HepG2 (cell line): ENCODE results near the gene IFT27. TPM values are rescaled to one million over a fixed set of nuclear protein-coding genes. Genes with fewer than 3 reads are reported as not detected.

ENCODE experiments used
- ATAC-seq: fragments of 200-7000 bp; cut with Tn5 transposase; 3 replicates; pipeline ENCODE4 v1.9.1; 2020; ENCODE audit warnings: mild to moderate bottlenecking, moderate library complexity
- BruUV-seq: library from RNA; stranded (reverse); fragments of 400-500 nt; replicated peaks from 2 replicates; lab custom pipeline; 2021; lab: Mats Ljungman, UMichigan
- CTCF ChIA-PET: fragments of 300-600 bp; formaldehyde crosslinking; extraction: SDS; loops from one replicate; lab custom pipeline; 2021; ENCODE audit warnings: low total read pairs, inconsistent platforms, low intra/inter-chr PET ratio; lab: Yijun Ruan, JAX
- POLR2A ChIA-PET: fragments of 350-600 bp; sonication (Branson Sonifier 250); formaldehyde crosslinking; loops from one replicate; lab custom pipeline; 2020; ENCODE audit warnings: antibody characterized with exemption, inconsistent platforms; lab: Yijun Ruan, JAX
- DNase-seq: peaks from one replicate; pipeline ENCODE4 v3.0.0-alpha.2; 2015; ENCODE audit warnings: low spot score
- FAIRE-seq: peaks from 3 replicates; lab custom pipeline; 2011; peaks lifted over from hg19 to GRCh38; lab: Jason Lieb, UNC
- H2AFZ ChIP-seq: one replicate; pipeline ENCODE4 v1.6.1; 2011; ENCODE audit warnings: low read length, inconsistent platforms
- H3K27ac ChIP-seq: fragments of 300-600 bp; 3 replicates; pipeline ENCODE4 v1.8.0; 2011; ENCODE audit warnings: mixed run types, mild to moderate bottlenecking, mixed read lengths, low read length, inconsistent platforms; ENCODE audit not compliant: insufficient read depth; ENCODE audit errors: extremely low read length
- H3K27me3 ChIP-seq, 2 experiments: fragments of 200-600 bp in 1 of 2; 2 replicates in 1 of 2; 3 replicates in 1 of 2; pipeline versions ENCODE4 v1.6.0 to v1.8.0; 2011; ENCODE audit warnings: low read length in 2 of 2, mild to moderate bottlenecking in 2 of 2, moderate library complexity in 2 of 2, inconsistent platforms in 1 of 2; ENCODE audit not compliant: insufficient read depth in 2 of 2, control insufficient read depth in 1 of 2
- H3K36me3 ChIP-seq, 2 experiments: fragments of 200-600 bp in 1 of 2; replicated peaks in 1 of 2; 2 replicates in 1 of 2; 3 replicates in 1 of 2; pipeline versions ENCODE4 v1.5.1 to v1.8.0; 2011; ENCODE audit warnings: low read length in 2 of 2, inconsistent platforms in 1 of 2; ENCODE audit not compliant: insufficient read depth in 2 of 2, control insufficient read depth in 1 of 2
- H3K4me1 ChIP-seq: 2 replicates; pipeline ENCODE4 v1.5.1; 2012; ENCODE audit warnings: low read length, inconsistent platforms; ENCODE audit not compliant: insufficient read depth
- H3K4me2 ChIP-seq: 2 replicates; pipeline ENCODE4 v1.6.0; 2011; ENCODE audit warnings: low read depth, low read length, inconsistent platforms
- H3K4me3 ChIP-seq, 3 experiments: fragments of 200-600 bp in 1 of 3; sonication (generic), shearing (Covaris generic) in 1 of 3; replicated peaks in 1 of 3; 2 replicates each; pipeline ENCODE4 v1.5.1; 2011 to 2016; ENCODE audit warnings: low read length in 3 of 3, inconsistent platforms in 2 of 3, low read depth in 2 of 3, mild to moderate bottlenecking in 2 of 3, control low read depth in 1 of 3, mixed read lengths in 1 of 3; ENCODE audit not compliant: insufficient read depth in 1 of 3
- H3K79me2 ChIP-seq: one replicate; pipeline ENCODE4 v1.6.1; 2011; ENCODE audit warnings: low read length, inconsistent platforms; ENCODE audit not compliant: insufficient read depth
- H3K9ac ChIP-seq: 2 replicates; pipeline ENCODE4 v1.6.0; 2011; ENCODE audit warnings: mild to moderate bottlenecking, low read depth, low read length, inconsistent platforms; ENCODE audit not compliant: insufficient read depth
- H3K9me3 ChIP-seq: 2 replicates; pipeline ENCODE4 v1.5.1; 2012; ENCODE audit warnings: mild to moderate bottlenecking, low read length
- H4K20me1 ChIP-seq: 2 replicates; pipeline ENCODE4 v1.6.0; 2011; ENCODE audit warnings: inconsistent platforms, mild to moderate bottlenecking, low read length, moderate library complexity; ENCODE audit not compliant: insufficient read depth
- FOXK1 ChIP-seq: sonication (generic); formaldehyde crosslinking; IDR thresholded peaks from 2 replicates; pipeline ENCODE4 v1.4.0; 2020; ENCODE audit warnings: low read depth, missing genetic modification reagents, borderline replicate concordance
- MEF2D ChIP-seq: sonication (generic); formaldehyde crosslinking; IDR thresholded peaks from 2 replicates; pipeline ENCODE4 v1.5.1; 2020; ENCODE audit warnings: mild to moderate bottlenecking, missing genetic modification reagents
- NFIB ChIP-seq: sonication (generic); formaldehyde crosslinking; IDR thresholded peaks from 2 replicates; pipeline ENCODE4 v1.9.0; 2021; ENCODE audit warnings: missing genetic modification reagents, mild to moderate bottlenecking, borderline replicate concordance
- SRSF9 ChIP-seq: fragments of 200-400 bp; formaldehyde crosslinking; IDR thresholded peaks from 2 replicates; pipeline ENCODE4 v1.6.1; 2018; ENCODE audit warnings: borderline replicate concordance, mild to moderate bottlenecking, low read depth, low read length; ENCODE audit not compliant: insufficient read depth, poor library complexity, severe bottlenecking
- ZC3H4 ChIP-seq: sonication (generic); formaldehyde crosslinking; IDR thresholded peaks from 2 replicates; pipeline ENCODE4 v1.4.0; 2020; ENCODE audit warnings: missing genetic modification reagents, borderline replicate concordance
- ZNF431 ChIP-seq: sonication (generic); formaldehyde crosslinking; IDR thresholded peaks from 2 replicates; pipeline ENCODE4 v1.9.0; 2022; ENCODE audit warnings: missing genetic modification reagents, low read depth, mild to moderate bottlenecking, borderline replicate concordance
- ZNF572 ChIP-seq: sonication (generic); formaldehyde crosslinking; IDR thresholded peaks from 2 replicates; pipeline ENCODE4 v1.5.1; 2020; ENCODE audit warnings: mild to moderate bottlenecking, missing genetic modification reagents
- ZNF878 ChIP-seq: sonication (generic); formaldehyde crosslinking; IDR thresholded peaks from 2 replicates; pipeline ENCODE4 v1.8.1; 2023; ENCODE audit warnings: mild to moderate bottlenecking, missing genetic modification reagents, moderate library complexity
- in situ Hi-C: cut with HindIII; loops from 2 replicates; pipeline ENCODE4 v1.10.0; 2017; ENCODE audit warnings: low pct_unique_long_range_greater_than_20kb; ENCODE audit not compliant: extremely low pct_ligation_motif_present
- intact Hi-C: fragments of 100-400 bp; cut with micrococcal nuclease; formaldehyde crosslinking; loops from one replicate; pipeline ENCODE4 v1.10.0; 2022; ENCODE audit not compliant: unreplicated experiment
- polyA plus RNA-seq, 8 experiments: library from polyadenylated mRNA; depleted of rRNA in 3 of 8; stranded (reverse) in 7 of 8; unstranded in 1 of 8; fragments of >200 nt; fragmentation: Illumina TruSeq in 4 of 8; extraction: Trizol in 4 of 8; gene quantifications; 2 replicates each; pipeline versions ENCODE4 v1.2.1 to v1.2.3, GENCODE V29; 2011 to 2016; ENCODE audit warnings: low read depth in 4 of 8, missing spikeins in 1 of 8, mixed read lengths in 1 of 8; ENCODE audit not compliant: insufficient read depth in 1 of 8
- total RNA-seq, 5 experiments: library from RNA; depleted of rRNA; stranded (reverse); fragments of >200 nt; fragmentation: Illumina TruSeq; extraction: Trizol; gene quantifications; 2 replicates each; pipeline ENCODE4 v1.2.3, GENCODE V29; 2016; ENCODE audit warnings: low read depth in 1 of 5
- TF ChIP-seq, protein P1 (sequence below): IDR thresholded peaks from 2 replicates; pipeline ENCODE4 v1.6.1; 2012; ENCODE audit warnings: low read depth, low read length, improper control_type of control experiment

The IFT27 gene
- total and polyA plus RNA-seq, 2 of the 13 experiments (the other 11 are each of a cell fraction or from before 2014, with no cell fraction given) = 0.25 to 0.33 TPM

DNA sequence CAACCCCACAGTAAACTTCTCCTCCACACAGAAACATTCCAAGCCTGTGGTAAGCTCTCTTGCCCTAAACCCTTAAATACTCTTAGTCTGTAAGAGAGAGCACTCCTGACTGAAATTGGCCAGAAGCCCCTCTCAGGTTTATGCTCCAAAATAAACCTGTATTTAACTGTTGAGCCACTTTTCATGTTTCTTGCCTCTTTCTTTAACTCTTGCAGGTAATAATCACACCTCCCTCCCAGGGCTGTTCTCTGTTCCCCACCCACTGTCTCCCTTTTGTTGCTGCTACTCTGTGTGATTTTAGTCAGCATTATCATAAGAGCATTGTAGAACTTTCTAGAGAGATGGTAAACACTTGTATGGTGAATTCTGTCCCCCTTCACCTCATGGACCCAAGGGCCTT, 2.1 kb upstream of the IFT27 start:
- ChIA-PET CTCF (no interaction called here), POLR2A (no interaction called here)
- H3K79me2 ChIP-seq = no peaks in the 10 kb centered on the region
- BruUV-seq = no TSS peak
- H3K27ac ChIP-seq = no peak overlapping the region
- H3K9ac ChIP-seq = no peak overlapping the region
- FAIRE-seq (no peak), DNase-seq (no peak), ATAC-seq (no peak)
- H3K27me3 ChIP-seq = peaks cover 0 to 71% of the 10 kb centered on the region in 2 experiments; a peak in 4 of 5 replicates
- no peak overlapping the region for H2AFZ ChIP-seq
- H3K4me1 ChIP-seq = peaks cover 11% of the 10 kb centered on the region
- H3K9me3 ChIP-seq = no peaks in the 10 kb centered on the region; the same call in 1 of the 2 replicates
- H3K4me3 ChIP-seq = no peak overlapping the region
- peaks cover 3% of the 10 kb centered on the region; the same call in 1 of the 2 replicates for H4K20me1 ChIP-seq
- intact Hi-C loops = loop anchor here (10.0 kb wide), 1 partner anchor 233 kb away; no protein-coding TSS in a partner anchor
- no peak for TF ChIP-seq SRSF9
- no peak for TF ChIP-seq ZNF878 (CRISPR knock-in tag)
- TF ChIP-seq, protein P1, sequence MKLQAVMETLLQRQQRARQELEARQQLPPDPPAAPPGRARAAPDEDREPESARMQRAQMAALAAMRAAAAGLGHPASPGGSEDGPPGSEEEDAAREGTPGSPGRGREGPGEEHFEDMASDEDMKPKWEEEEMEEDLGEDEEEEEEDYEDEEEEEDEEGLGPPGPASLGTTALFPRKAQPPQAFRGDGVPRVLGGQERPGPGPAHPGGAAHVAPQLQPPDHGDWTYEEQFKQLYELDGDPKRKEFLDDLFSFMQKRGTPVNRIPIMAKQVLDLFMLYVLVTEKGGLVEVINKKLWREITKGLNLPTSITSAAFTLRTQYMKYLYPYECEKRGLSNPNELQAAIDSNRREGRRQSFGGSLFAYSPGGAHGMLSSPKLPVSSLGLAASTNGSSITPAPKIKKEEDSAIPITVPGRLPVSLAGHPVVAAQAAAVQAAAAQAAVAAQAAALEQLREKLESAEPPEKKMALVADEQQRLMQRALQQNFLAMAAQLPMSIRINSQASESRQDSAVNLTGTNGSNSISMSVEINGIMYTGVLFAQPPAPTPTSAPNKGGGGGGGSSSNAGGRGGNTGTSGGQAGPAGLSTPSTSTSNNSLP = no peak
- no peak for TF ChIP-seq ZNF431 (CRISPR knock-in tag)
- TF ChIP-seq ZNF572 (CRISPR knock-in tag) = no peak
- TF ChIP-seq ZC3H4 = no peak
- TF ChIP-seq NFIB = no peak
- no peak for TF ChIP-seq MEF2D (CRISPR knock-in tag)
- TF ChIP-seq FOXK1 = no peak
- TF ChIP-seq, all 625 proteins: peak for 0
- H3K36me3 ChIP-seq = no peaks in the 10 kb centered on the region
- in situ Hi-C loops = loop anchor here (10.0 kb wide), 1 partner anchor 233 kb away; no protein-coding TSS in a partner anchor
- no peak overlapping the region for H3K4me2 ChIP-seq
